ENCODE data around the gene CYP2A7. TPM values are rescaled to one million over a fixed set of nuclear protein-coding genes. Genes with fewer than 3 reads are reported as not detected.
"Not testable (repeated sequence)": the region's sequence is repeated elsewhere in the genome, so short reads cannot be mapped to it uniquely, and the experiment has no call there.

CYP2A7 gene
- total RNA-seq, 1 experiment from 2014 or later, result not detected

DNA sequence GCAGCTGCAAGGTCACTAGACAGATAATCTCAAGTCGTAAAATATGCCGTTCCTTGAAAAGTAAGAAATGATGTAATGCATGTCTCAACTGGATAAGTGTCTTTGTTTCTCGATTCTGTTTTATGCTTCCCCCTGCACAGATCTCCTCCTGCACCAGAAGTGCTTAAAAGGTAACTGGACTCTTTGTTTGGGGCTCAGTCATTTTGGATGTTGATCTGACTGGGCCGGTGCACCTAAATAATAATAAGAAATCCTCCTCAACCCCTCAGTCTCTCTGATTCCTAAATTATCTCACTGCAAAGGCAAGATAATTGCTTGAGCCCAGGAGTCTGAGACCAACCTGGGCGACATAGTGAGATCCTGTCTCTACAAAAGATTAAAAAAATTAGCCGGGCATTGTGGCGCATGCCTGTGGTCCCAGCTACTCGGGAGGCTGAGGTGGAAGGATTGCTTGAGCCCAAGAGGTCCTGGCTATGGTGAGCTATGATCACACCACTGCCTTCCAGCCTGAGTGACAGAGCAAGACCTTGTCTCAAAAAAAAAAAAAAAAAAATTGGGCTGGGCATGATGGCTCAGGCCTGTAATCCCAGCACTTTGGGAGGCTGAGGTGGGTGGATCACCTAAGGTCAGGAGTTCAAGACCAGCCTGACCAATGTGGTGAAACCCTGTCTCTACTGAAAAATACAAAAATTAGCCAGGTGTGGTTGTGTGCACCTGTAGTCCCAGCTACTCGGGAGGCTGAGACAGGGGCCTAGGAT is 17.1 kb downstream of the CYP2A7 start:
- H3K4me3 ChIP-seq (replicated peaks in 1 of 2; ENCODE audit: low read depth in 1 of 2, low read length in 2 of 2); H3K9ac ChIP-seq (ENCODE audit: low read length); H3K36me3 ChIP-seq (ENCODE audit: control insufficient read depth in 1 of 2, insufficient read depth in 2 of 2, low read length in 2 of 2); H4K20me1 ChIP-seq (ENCODE audit: insufficient read depth); H3K27me3 ChIP-seq (ENCODE audit: insufficient read depth, low read length); H3K4me1 ChIP-seq (ENCODE audit: control insufficient read depth in 1 of 2, insufficient read depth in 2 of 2, low read length in 2 of 2); H3K9me2 ChIP-seq (ENCODE audit: insufficient read depth); RAD21 ChIA-PET (ENCODE audit: low non-redundant PET in 1 of 2, low total read pairs in 2 of 2, uncharacterized antibody in 2 of 2, unreplicated experiment in 2 of 2); intact Hi-C loops (cut with micrococcal nuclease); H3K4me2 ChIP-seq (ENCODE audit: low read length); H2AFZ ChIP-seq (ENCODE audit: low read depth, low read length, poor library complexity, severe bottlenecking); H3K27ac ChIP-seq (ENCODE audit: low read depth, low read length); BruUV-seq (replicated peaks); ATAC-seq; H3K9me3 ChIP-seq (ENCODE audit: control insufficient read depth in 1 of 2, insufficient read depth in 1 of 2, low read depth in 1 of 2, low read length in 2 of 2); DNase-seq (ENCODE audit: low read depth, low spot score); H3K79me2 ChIP-seq (ENCODE audit: insufficient read depth, low read length); CTCF ChIA-PET; POLR2A ChIA-PET: not testable (repeated sequence)

DNA sequence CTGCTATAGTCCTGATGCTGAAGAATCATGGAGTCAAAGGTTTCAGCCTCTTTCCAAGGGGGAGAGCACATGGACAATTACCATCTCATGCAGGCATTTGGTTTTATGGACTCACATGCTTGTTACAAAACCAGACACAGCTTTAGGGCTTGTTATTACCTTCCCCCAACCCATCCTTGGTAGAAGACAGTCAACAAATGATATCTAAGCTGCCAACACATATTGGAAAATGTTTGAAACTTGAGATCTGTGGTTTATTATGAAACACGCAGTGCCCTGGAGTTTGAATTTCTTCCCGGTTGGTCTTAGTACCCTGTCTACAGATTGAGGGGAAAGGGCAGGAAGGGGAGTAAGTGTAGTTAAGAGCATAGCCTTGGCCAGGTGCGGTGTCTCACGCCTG is 19.2 kb downstream of the CYP2A7 start:
- H4K20me1 ChIP-seq (ENCODE audit: insufficient read depth), result no peaks in the 10 kb centered on the region
- no peaks in the 10 kb centered on the region for H3K4me1 ChIP-seq (ENCODE audit: control insufficient read depth in 1 of 2, insufficient read depth in 2 of 2, low read length in 2 of 2)
- no peak overlapping the region for H3K4me2 ChIP-seq (ENCODE audit: low read length)
- POLR2A ChIA-PET, result no interaction called here
- intact Hi-C loops (cut with micrococcal nuclease), result no loop called here
- no peaks in the 10 kb centered on the region for H3K9me3 ChIP-seq (ENCODE audit: control insufficient read depth in 1 of 2, insufficient read depth in 1 of 2, low read depth in 1 of 2, low read length in 2 of 2)
- RAD21 ChIA-PET (ENCODE audit: low non-redundant PET in 1 of 2, low total read pairs in 2 of 2, uncharacterized antibody in 2 of 2, unreplicated experiment in 2 of 2), result no interaction called here
- H3K4me3 ChIP-seq (replicated peaks in 1 of 2; ENCODE audit: low read depth in 1 of 2, low read length in 2 of 2), result no peak overlapping the region
- TF ChIP-seq EZH2 (IDR thresholded peaks at IDR 0.05) (no peak), YY1 (IDR thresholded peaks at IDR 0.05; ENCODE audit: extremely low read depth, insufficient replicate concordance, low read depth, low read length) (no peak), ZFX (IDR thresholded peaks at IDR 0.05) (no peak)
- no peaks in the 10 kb centered on the region for H3K36me3 ChIP-seq (ENCODE audit: control insufficient read depth in 1 of 2, insufficient read depth in 2 of 2, low read length in 2 of 2)
- no peak for DNase-seq (ENCODE audit: low read depth, low spot score)
- no peak overlapping the region for H3K27ac ChIP-seq (ENCODE audit: low read depth, low read length)
- no peak for ATAC-seq
- H3K79me2 ChIP-seq (ENCODE audit: insufficient read depth, low read length), result no peaks in the 10 kb centered on the region
- CTCF ChIA-PET, result no interaction called here
- BruUV-seq (replicated peaks), result no TSS peak
- no peaks in the 10 kb centered on the region; the same call in 1 of the 2 replicates for H3K27me3 ChIP-seq (ENCODE audit: insufficient read depth, low read length)
- no peak overlapping the region for H3K9ac ChIP-seq (ENCODE audit: low read length)
- no peaks in the 10 kb centered on the region for H3K9me2 ChIP-seq (ENCODE audit: insufficient read depth)
- no peak overlapping the region for H2AFZ ChIP-seq (ENCODE audit: low read depth, low read length, poor library complexity, severe bottlenecking)

Data from HCT116 (cell line).